ENCODE results near the gene RTP3.

The RTP3 gene

DNA sequence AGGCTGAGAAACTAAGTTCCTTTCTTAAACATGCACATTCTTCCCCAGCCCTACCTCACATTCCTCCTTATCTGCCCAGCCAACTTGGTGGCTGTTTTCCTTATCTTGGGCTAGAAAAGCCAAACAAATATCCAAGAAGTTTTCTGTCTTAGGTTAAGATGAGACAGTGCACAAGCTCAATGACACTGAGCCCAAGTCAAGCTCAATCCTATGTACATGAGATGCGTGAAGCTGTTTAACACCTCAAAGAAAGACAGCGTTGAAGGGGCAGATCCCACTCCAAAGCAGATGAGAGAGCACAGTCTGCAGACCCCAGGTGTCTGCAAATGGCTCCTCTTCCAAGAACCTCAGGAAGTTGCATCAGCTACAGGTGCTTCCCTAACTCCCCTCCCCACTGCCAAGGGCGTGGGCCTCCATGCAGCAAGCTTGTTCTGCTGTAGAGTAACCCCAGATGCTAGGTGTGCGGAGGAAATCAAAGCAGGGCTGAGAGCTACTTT lies 51.7 kb downstream of the RTP3 start:
- no peak for DNase-seq

GRCh38 chr3:46549989-46550388 lies 52.2 kb downstream of the RTP3 start:
- no peak for DNase-seq

Data from suppressor macrophage treated with lipopolysaccharide for 4 hours (primary cell).